ENCODE results near the gene GAPVD1. TPM values are rescaled to one million over a fixed set of nuclear protein-coding genes. Genes with fewer than 3 reads are reported as not detected.
A peak's percentile ranks its signal among the peaks of the same experiment; 100 is the strongest.

Gene GAPVD1
- total and polyA plus RNA-seq, 2 of the 13 experiments (the other 11 are each of a cell fraction or from before 2014, with no cell fraction given), result 11.1 to 33.2 TPM

- intact Hi-C loops (cut with micrococcal nuclease; ENCODE audit: unreplicated experiment) (loop anchor here (5.0 kb wide), 1 partner anchor 141 kb away; no protein-coding TSS in a partner anchor), in situ Hi-C loops (cut with HindIII; ENCODE audit: extremely low pct_ligation_motif_present, low pct_unique_long_range_greater_than_20kb) (loop anchor here (5.0 to 10.0 kb wide), 3 partner anchors 226 to 988 kb away; no protein-coding TSS in a partner anchor)
- Histone ChIP-seq H3K4me1 (ENCODE audit: insufficient read depth, low read length) (peaks cover 52% of the 10 kb centered on the region), H3K27me3 (ENCODE audit: control insufficient read depth in 1 of 2, insufficient read depth in 2 of 2, low read length in 2 of 2) (peaks cover 0 to 31% of the 10 kb centered on the region in 2 experiments; a peak in 4 of 5 replicates), H3K79me2 (ENCODE audit: insufficient read depth, low read length) (no peaks in the 10 kb centered on the region), H4K20me1 (ENCODE audit: insufficient read depth, low read length) (no peaks in the 10 kb centered on the region), H3K36me3 (replicated peaks in 1 of 2; ENCODE audit: control insufficient read depth in 1 of 2, insufficient read depth in 2 of 2, low read length in 2 of 2) (no peaks in the 10 kb centered on the region), H2AFZ (ENCODE audit: low read length) (no peak overlapping the region), H3K27ac (ENCODE audit: extremely low read length, insufficient read depth, low read length) (no peak overlapping the region), H3K9ac (ENCODE audit: insufficient read depth, low read depth, low read length) (no peak overlapping the region), H3K9me3 (ENCODE audit: low read length) (no peaks in the 10 kb centered on the region), H3K4me2 (ENCODE audit: low read depth, low read length) (peak overlapping the region; percentile 98), H3K4me3 (replicated peaks in 1 of 3; ENCODE audit: insufficient read depth in 1 of 3, low read depth in 2 of 3, low read length in 3 of 3) (peak overlapping the region in 1 of 3 experiments; percentile 78; a peak in 2 of 6 replicates)
- ChIA-PET CTCF (ENCODE audit: low intra/inter-chr PET ratio, low total read pairs) (no interaction called here), POLR2A (no interaction called here)
- ATAC-seq (no peak), DNase-seq (ENCODE audit: low spot score) (no peak), FAIRE-seq (no peak)
- TF ChIP-seq ZNF605 (CRISPR knock-in tag; IDR thresholded peaks at IDR 0.05), result 0 out of 2 replicates have a peak, but pooled peaks have one; percentile 13
- TF ChIP-seq, protein P1, sequence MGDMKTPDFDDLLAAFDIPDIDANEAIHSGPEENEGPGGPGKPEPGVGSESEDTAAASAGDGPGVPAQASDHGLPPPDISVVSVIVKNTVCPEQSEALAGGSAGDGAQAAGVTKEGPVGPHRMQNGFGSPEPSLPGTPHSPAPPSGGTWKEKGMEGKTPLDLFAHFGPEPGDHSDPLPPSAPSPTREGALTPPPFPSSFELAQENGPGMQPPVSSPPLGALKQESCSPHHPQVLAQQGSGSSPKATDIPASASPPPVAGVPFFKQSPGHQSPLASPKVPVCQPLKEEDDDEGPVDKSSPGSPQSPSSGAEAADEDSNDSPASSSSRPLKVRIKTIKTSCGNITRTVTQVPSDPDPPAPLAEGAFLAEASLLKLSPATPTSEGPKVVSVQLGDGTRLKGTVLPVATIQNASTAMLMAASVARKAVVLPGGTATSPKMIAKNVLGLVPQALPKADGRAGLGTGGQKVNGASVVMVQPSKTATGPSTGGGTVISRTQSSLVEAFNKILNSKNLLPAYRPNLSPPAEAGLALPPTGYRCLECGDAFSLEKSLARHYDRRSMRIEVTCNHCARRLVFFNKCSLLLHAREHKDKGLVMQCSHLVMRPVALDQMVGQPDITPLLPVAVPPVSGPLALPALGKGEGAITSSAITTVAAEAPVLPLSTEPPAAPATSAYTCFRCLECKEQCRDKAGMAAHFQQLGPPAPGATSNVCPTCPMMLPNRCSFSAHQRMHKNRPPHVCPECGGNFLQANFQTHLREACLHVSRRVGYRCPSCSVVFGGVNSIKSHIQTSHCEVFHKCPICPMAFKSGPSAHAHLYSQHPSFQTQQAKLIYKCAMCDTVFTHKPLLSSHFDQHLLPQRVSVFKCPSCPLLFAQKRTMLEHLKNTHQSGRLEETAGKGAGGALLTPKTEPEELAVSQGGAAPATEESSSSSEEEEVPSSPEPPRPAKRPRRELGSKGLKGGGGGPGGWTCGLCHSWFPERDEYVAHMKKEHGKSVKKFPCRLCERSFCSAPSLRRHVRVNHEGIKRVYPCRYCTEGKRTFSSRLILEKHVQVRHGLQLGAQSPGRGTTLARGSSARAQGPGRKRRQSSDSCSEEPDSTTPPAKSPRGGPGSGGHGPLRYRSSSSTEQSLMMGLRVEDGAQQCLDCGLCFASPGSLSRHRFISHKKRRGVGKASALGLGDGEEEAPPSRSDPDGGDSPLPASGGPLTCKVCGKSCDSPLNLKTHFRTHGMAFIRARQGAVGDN (CRISPR knock-in tag; IDR thresholded peaks at IDR 0.05), result peak; percentile 32
- TF ChIP-seq ZNF839 (CRISPR knock-in tag; IDR thresholded peaks at IDR 0.05; ENCODE audit: borderline replicate concordance), result peak; percentile 52; the same call in 1 of the 2 replicates
- TF ChIP-seq ZC3H4 (CRISPR knock-in tag; IDR thresholded peaks at IDR 0.05; ENCODE audit: borderline replicate concordance), result no peak
- TF ChIP-seq ZBTB38 (CRISPR knock-in tag; IDR thresholded peaks at IDR 0.05), result 0 out of 2 replicates have a peak, but pooled peaks have one; percentile 11
- no peak for TF ChIP-seq ZNF446 (CRISPR knock-in tag; IDR thresholded peaks at IDR 0.05)
- peak; percentile 12; the same call in 1 of the 2 replicates for TF ChIP-seq ZBTB26 (CRISPR knock-in tag; IDR thresholded peaks at IDR 0.05; ENCODE audit: borderline replicate concordance)
- WGBS (ENCODE audit: low lambda C conversion rate), result 92% methylated on average over 2 of the region's 13 CpGs
- BruUV-seq (replicated peaks), result no TSS peak
Measured at GRCh38 chr9:125406810-125407087, 145.1 kb downstream of the GAPVD1 start.
